ENCODE measurements around the gene FGGY.

Gene FGGY

DNA sequence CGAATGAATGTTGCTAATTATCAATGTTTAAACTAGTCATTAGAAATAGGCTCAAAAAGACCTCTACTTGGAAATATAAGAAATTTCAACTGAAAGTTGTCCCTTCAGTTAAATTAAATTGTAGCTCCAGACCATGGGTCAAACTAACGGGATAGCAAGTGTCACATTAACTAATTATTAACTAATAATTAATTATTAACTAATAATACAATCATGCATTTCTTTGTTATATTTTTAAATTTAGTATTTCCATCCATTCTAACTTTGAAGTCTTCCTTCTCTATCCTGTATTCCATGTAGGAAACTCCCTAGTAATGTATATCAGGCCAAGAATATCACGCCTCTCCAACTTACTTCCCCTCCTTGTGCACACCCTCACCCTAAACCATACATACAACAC is 474.5 kb downstream of the FGGY start (continued):
- TF ChIP-seq, protein P1, sequence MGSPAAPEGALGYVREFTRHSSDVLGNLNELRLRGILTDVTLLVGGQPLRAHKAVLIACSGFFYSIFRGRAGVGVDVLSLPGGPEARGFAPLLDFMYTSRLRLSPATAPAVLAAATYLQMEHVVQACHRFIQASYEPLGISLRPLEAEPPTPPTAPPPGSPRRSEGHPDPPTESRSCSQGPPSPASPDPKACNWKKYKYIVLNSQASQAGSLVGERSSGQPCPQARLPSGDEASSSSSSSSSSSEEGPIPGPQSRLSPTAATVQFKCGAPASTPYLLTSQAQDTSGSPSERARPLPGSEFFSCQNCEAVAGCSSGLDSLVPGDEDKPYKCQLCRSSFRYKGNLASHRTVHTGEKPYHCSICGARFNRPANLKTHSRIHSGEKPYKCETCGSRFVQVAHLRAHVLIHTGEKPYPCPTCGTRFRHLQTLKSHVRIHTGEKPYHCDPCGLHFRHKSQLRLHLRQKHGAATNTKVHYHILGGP (tag by site-specific recombination; IDR thresholded peaks at IDR 0.05) = no peak
- TF ChIP-seq, protein P2, sequence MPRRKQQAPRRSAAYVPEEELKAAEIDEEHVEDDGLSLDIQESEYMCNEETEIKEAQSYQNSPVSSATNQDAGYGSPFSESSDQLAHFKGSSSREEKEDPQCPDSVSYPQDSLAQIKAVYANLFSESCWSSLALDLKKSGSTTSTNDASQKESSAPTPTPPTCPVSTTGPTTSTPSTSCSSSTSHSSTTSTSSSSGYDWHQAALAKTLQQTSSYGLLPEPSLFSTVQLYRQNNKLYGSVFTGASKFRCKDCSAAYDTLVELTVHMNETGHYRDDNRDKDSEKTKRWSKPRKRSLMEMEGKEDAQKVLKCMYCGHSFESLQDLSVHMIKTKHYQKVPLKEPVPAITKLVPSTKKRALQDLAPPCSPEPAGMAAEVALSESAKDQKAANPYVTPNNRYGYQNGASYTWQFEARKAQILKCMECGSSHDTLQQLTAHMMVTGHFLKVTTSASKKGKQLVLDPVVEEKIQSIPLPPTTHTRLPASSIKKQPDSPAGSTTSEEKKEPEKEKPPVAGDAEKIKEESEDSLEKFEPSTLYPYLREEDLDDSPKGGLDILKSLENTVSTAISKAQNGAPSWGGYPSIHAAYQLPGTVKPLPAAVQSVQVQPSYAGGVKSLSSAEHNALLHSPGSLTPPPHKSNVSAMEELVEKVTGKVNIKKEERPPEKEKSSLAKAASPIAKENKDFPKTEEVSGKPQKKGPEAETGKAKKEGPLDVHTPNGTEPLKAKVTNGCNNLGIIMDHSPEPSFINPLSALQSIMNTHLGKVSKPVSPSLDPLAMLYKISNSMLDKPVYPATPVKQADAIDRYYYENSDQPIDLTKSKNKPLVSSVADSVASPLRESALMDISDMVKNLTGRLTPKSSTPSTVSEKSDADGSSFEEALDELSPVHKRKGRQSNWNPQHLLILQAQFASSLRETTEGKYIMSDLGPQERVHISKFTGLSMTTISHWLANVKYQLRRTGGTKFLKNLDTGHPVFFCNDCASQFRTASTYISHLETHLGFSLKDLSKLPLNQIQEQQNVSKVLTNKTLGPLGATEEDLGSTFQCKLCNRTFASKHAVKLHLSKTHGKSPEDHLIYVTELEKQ (tag by site-specific recombination; IDR thresholded peaks at IDR 0.05; ENCODE audit: borderline replicate concordance) = no peak
- TF ChIP-seq ZNF266 (tag by site-specific recombination; IDR thresholded peaks at IDR 0.05; ENCODE audit: low read depth) = no peak
- no peak for TF ChIP-seq ZNF112 (tag by site-specific recombination; IDR thresholded peaks at IDR 0.05)

DNA sequence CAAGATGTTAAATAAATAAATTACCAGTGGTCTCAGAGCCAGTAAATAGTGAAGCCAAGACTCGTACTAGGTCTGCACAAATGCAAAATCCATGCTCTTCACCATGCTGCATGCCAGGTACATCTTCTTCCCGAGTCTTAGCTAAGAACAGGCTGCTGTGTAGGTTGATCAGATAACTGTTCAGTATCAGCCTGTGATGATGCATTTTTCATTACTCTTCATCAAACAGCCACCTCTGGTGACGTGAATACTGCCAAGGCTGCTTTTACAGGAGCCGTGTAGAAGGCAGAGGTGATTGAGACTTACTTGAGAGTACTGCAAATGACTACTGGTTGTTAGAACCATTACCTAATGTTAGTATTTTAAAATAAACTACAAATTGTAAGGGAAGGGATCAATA is 478.6 kb downstream of the FGGY start:
- no peak overlapping the region for H3K4me3 ChIP-seq (ENCODE audit: low read depth, low read length)
- POLR2A ChIA-PET = no interaction called here
- H3K36me3 ChIP-seq (ENCODE audit: control insufficient read depth in 2 of 2, insufficient read depth in 1 of 2, low read length in 2 of 2) = no peaks in the 10 kb centered on the region
- TF ChIP-seq OVOL3 (tag by site-specific recombination; IDR thresholded peaks at IDR 0.05) (no peak), GLIS2 (tag by site-specific recombination; IDR thresholded peaks at IDR 0.05) (no peak)
- no peaks in the 10 kb centered on the region for H3K4me1 ChIP-seq (ENCODE audit: control insufficient read depth, insufficient read depth, low read length)
- no peaks in the 10 kb centered on the region for H3K9me3 ChIP-seq (ENCODE audit: control insufficient read depth, insufficient read depth, low read depth, low read length)
- CTCF ChIA-PET = interaction anchor here (0.7 to 1.7 kb wide), 2 partner anchors 10 to 15 kb away, joined by 3 to 4 read pairs; no protein-coding TSS in a partner anchor
- H3K27ac ChIP-seq (ENCODE audit: extremely low read depth, low read depth, low read length) = no peak overlapping the region

DNA sequence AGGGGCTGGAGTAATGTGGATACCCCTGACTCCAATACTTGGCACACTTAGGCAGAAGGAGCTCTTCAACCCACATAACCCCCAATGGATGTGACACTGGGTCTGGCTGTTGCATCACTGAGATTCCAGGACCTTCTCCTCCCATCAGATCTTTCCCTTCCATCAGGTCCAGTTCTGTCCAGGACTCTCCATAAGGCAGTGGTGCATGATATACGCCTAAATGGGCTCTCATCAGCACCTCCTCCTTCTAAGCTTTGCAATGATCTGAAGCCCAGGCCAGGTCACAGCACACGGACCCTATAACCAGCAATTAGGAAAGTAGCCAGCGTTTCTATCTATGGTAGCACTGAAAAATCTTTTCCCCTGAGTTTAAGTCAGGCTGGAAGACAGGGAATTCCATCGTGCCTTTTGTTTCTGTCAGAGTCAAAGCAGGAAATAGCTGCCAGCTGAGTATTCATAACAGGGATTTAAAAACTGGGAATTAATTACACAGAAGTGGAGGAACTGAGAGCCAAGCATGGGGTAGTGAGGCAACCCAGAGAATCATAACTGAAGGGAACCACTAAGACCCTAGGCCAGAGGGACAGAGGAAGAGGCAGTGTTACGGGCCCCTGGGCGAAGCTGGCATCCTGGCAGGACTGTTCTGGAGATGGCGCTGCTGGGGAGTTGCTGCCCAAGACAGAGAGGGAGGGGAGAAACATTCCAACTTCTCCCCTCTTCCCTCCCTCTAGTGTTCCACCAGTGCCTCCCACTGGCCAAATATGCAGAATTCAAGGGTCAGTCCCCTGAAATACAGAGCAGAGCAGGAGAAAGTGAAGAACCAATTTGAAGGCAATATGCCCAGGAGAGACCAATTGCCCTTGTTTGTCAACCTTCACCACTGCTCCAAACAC is 480.3 kb downstream of the FGGY start:
- Histone ChIP-seq H3K4me1 (ENCODE audit: control insufficient read depth, insufficient read depth, low read length) (no peaks in the 10 kb centered on the region), H3K4me3 (ENCODE audit: low read depth, low read length) (no peak overlapping the region), H3K36me3 (ENCODE audit: control insufficient read depth in 2 of 2, insufficient read depth in 1 of 2, low read length in 2 of 2) (no peaks in the 10 kb centered on the region), H3K9me3 (ENCODE audit: control insufficient read depth, insufficient read depth, low read depth, low read length) (no peaks in the 10 kb centered on the region), H3K27ac (ENCODE audit: extremely low read depth, low read depth, low read length) (no peak overlapping the region)
- CTCF ChIA-PET = interaction anchor here (0.6 to 1.7 kb wide), 3 partner anchors 17 to 526 kb away, joined by 3 to 4 read pairs (median 4); no protein-coding TSS in a partner anchor
- POLR2A ChIA-PET = no interaction called here
- TF ChIP-seq KLF16 (tag by site-specific recombination; IDR thresholded peaks at IDR 0.05) (no peak), REPIN1 (tag by site-specific recombination; IDR thresholded peaks at IDR 0.05; ENCODE audit: low read depth) (no peak), ZNF341 (tag by site-specific recombination; IDR thresholded peaks at IDR 0.05; ENCODE audit: low read depth) (no peak), OSR2 (tag by site-specific recombination; IDR thresholded peaks at IDR 0.05) (no peak), ZNF549 (tag by site-specific recombination; IDR thresholded peaks at IDR 0.05) (no peak), ZNF426 (tag by site-specific recombination; IDR thresholded peaks at IDR 0.05) (no peak), ZNF404 (tag by site-specific recombination; IDR thresholded peaks at IDR 0.05) (no peak), MEIS1 (CRISPR knock-in tag; IDR thresholded peaks at IDR 0.05; ENCODE audit: borderline replicate concordance) (no peak), ZBTB48 (tag by site-specific recombination; IDR thresholded peaks at IDR 0.05) (no peak), GFI1B (tag by site-specific recombination; IDR thresholded peaks at IDR 0.05) (no peak), ZNF211 (tag by site-specific recombination; IDR thresholded peaks at IDR 0.05; ENCODE audit: low read depth) (no peak), ZNF747 (tag by site-specific recombination; IDR thresholded peaks at IDR 0.05) (no peak)
- TF ChIP-seq, protein P3, sequence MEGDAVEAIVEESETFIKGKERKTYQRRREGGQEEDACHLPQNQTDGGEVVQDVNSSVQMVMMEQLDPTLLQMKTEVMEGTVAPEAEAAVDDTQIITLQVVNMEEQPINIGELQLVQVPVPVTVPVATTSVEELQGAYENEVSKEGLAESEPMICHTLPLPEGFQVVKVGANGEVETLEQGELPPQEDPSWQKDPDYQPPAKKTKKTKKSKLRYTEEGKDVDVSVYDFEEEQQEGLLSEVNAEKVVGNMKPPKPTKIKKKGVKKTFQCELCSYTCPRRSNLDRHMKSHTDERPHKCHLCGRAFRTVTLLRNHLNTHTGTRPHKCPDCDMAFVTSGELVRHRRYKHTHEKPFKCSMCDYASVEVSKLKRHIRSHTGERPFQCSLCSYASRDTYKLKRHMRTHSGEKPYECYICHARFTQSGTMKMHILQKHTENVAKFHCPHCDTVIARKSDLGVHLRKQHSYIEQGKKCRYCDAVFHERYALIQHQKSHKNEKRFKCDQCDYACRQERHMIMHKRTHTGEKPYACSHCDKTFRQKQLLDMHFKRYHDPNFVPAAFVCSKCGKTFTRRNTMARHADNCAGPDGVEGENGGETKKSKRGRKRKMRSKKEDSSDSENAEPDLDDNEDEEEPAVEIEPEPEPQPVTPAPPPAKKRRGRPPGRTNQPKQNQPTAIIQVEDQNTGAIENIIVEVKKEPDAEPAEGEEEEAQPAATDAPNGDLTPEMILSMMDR (tag by site-specific recombination; IDR thresholded peaks at IDR 0.05) = no peak
- TF ChIP-seq, protein P4, sequence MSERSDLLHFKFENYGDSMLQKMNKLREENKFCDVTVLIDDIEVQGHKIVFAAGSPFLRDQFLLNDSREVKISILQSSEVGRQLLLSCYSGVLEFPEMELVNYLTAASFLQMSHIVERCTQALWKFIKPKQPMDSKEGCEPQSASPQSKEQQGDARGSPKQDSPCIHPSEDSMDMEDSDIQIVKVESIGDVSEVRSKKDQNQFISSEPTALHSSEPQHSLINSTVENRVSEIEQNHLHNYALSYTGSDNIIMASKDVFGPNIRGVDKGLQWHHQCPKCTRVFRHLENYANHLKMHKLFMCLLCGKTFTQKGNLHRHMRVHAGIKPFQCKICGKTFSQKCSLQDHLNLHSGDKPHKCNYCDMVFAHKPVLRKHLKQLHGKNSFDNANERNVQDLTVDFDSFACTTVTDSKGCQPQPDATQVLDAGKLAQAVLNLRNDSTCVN (tag by site-specific recombination; optimal IDR thresholded peaks at IDR 0.05) = no peak
- TF ChIP-seq, protein P5, sequence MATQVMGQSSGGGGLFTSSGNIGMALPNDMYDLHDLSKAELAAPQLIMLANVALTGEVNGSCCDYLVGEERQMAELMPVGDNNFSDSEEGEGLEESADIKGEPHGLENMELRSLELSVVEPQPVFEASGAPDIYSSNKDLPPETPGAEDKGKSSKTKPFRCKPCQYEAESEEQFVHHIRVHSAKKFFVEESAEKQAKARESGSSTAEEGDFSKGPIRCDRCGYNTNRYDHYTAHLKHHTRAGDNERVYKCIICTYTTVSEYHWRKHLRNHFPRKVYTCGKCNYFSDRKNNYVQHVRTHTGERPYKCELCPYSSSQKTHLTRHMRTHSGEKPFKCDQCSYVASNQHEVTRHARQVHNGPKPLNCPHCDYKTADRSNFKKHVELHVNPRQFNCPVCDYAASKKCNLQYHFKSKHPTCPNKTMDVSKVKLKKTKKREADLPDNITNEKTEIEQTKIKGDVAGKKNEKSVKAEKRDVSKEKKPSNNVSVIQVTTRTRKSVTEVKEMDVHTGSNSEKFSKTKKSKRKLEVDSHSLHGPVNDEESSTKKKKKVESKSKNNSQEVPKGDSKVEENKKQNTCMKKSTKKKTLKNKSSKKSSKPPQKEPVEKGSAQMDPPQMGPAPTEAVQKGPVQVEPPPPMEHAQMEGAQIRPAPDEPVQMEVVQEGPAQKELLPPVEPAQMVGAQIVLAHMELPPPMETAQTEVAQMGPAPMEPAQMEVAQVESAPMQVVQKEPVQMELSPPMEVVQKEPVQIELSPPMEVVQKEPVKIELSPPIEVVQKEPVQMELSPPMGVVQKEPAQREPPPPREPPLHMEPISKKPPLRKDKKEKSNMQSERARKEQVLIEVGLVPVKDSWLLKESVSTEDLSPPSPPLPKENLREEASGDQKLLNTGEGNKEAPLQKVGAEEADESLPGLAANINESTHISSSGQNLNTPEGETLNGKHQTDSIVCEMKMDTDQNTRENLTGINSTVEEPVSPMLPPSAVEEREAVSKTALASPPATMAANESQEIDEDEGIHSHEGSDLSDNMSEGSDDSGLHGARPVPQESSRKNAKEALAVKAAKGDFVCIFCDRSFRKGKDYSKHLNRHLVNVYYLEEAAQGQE (tag by site-specific recombination; IDR thresholded peaks at IDR 0.05) = no peak

Measured in HEK293 (cell line).